PC-9 (cell line): Measurements from ENCODE around the gene WSCD1. TPM values are rescaled to one million over a fixed set of nuclear protein-coding genes. Genes with fewer than 3 reads are reported as not detected.

Experiments
- BruUV-seq: library from RNA; stranded (reverse); fragments of 400-500 nt; replicated peaks from 2 replicates; lab custom pipeline; 2021; lab: Mats Ljungman, UMichigan
- CTCF ChIA-PET: fragments of 300-600 bp; sonication (Branson Sonifier 250); formaldehyde crosslinking; loops from one replicate; lab custom pipeline; 2022; ENCODE audit warnings: antibody characterized with exemption; lab: Charles Lee
- POLR2A ChIA-PET: fragments of 300-600 bp; sonication (Branson Sonifier 250); formaldehyde crosslinking; loops from one replicate; lab custom pipeline; 2022; ENCODE audit warnings: antibody characterized with exemption; ENCODE audit not compliant: unreplicated experiment; lab: Charles Lee
- DNase-seq, 2 experiments: peaks; one replicate each; pipeline versions ENCODE4 v3.0.0 to v3.0.0-alpha.2; 2015 to 2022; ENCODE audit warnings: mixed read lengths in 1 of 2
- H2AFZ ChIP-seq: fragments of 200-600 bp; sonication (generic); 2 replicates; pipeline ENCODE4 v1.8.1; 2017; ENCODE audit warnings: antibody characterized with exemption
- H3F3A ChIP-seq: fragments of 200-600 bp; sonication (generic); 2 replicates; pipeline ENCODE4 v1.8.1; 2017; ENCODE audit warnings: antibody characterized with exemption, mild to moderate bottlenecking, low read depth; ENCODE audit not compliant: insufficient read depth
- H3K27ac ChIP-seq: fragments of 200-600 bp; sonication (generic); 2 replicates; pipeline ENCODE4 v1.6.1; 2016; ENCODE audit warnings: mixed run types
- H3K27me3 ChIP-seq: fragments of 200-600 bp; sonication (generic); 2 replicates; pipeline ENCODE4 v1.6.1; 2016; ENCODE audit warnings: low read depth, mixed run types; ENCODE audit not compliant: insufficient read depth
- H3K36me3 ChIP-seq: fragments of 200-600 bp; sonication (generic); 2 replicates; pipeline ENCODE4 v1.6.1; 2016; ENCODE audit warnings: low read depth, mixed run types
- H3K4me1 ChIP-seq: fragments of 200-600 bp; sonication (generic); replicated peaks from 2 replicates; pipeline ENCODE4 v1.6.1; 2016; ENCODE audit warnings: mixed run types; ENCODE audit not compliant: insufficient read depth
- H3K4me2 ChIP-seq: fragments of 200-600 bp; sonication (generic); 2 replicates; pipeline ENCODE4 v1.6.1; 2017; ENCODE audit warnings: mixed run types
- H3K4me3 ChIP-seq: fragments of 200-600 bp; sonication (generic); 2 replicates; pipeline ENCODE4 v1.6.1; 2016; ENCODE audit warnings: mixed run types
- H3K79me2 ChIP-seq: fragments of 200-600 bp; sonication (generic); 2 replicates; pipeline ENCODE4 v1.6.1; 2017; ENCODE audit warnings: low read depth, mixed run types
- H3K9me2 ChIP-seq: fragments of 200-600 bp; sonication (generic); 2 replicates; pipeline ENCODE4 v1.8.1; 2017; ENCODE audit warnings: mild to moderate bottlenecking; ENCODE audit not compliant: insufficient read depth
- H3K9me3 ChIP-seq: fragments of 200-600 bp; sonication (generic); 2 replicates; pipeline ENCODE4 v1.8.1; 2016; ENCODE audit warnings: low read depth; ENCODE audit not compliant: insufficient read depth
- H4K20me1 ChIP-seq: fragments of 200-600 bp; sonication (generic); 2 replicates; pipeline ENCODE4 v1.8.1; 2017; ENCODE audit not compliant: insufficient read depth
- EZH2 ChIP-seq: fragments of 200-600 bp; sonication (generic); IDR thresholded peaks from 2 replicates; pipeline ENCODE4 v1.8.0; 2017; ENCODE audit warnings: antibody characterized with exemption, low read depth
- intact Hi-C: fragments of 100-400 bp; cut with micrococcal nuclease; formaldehyde crosslinking; loops from one replicate; pipeline ENCODE4 v1.10.0; 2022; ENCODE audit not compliant: unreplicated experiment
- total RNA-seq: library from RNA; stranded (reverse); gene quantifications from 2 replicates; pipeline ENCODE4 v1.2.3, GENCODE V29; 2021
- TF ChIP-seq, protein P1 (sequence below): fragments of 200-600 bp; sonication (generic); conservative IDR thresholded peaks from 2 replicates; pipeline ENCODE4 v1.6.1; 2017; ENCODE audit warnings: mixed run types, antibody characterized with exemption, mild to moderate bottlenecking, moderate library complexity

WSCD1 gene
- total RNA-seq, 1 experiment from 2014 or later: not detected

DNA sequence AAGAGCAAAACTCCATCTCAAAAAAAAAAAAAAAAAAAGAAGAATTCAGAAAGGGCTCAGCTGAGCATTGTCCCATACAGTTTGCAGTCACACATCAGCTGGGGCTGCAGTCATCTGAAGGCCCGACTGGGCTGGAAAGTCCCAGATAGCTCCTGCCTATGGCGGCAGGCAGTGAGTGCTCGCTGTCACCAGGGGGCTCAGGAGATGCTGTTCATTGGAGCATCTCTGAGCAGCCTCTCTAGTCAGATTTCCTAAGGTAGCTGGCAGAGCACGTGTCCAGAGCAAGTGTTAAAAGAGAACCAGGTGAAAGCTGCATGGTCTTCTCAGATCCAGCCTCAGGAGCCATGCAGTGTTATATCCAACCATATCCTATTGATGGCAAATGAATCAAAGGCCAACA, 75.8 kb downstream of the WSCD1 start:
- CTCF ChIA-PET: no interaction called here
- BruUV-seq: no TSS peak

DNA sequence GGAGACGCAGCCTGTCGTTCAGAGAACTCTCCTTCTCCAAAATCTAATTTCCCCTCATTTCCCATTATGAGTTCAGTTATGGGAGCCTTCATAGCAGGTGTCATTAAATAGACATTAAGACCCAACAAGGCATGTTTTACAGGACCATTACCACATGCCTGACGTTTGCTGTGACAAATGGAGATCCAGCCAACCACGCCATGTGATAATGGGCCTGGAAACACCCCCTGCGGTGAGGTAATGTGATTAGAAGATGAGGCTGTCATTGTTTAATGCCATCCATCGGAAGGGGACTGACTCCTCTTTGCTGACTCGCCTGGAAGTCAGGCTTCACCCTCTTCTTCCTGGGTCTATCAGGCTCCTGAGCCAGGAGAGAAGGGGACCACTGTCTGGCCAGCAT, 76.9 kb downstream of the WSCD1 start:
- BruUV-seq: no TSS peak
- Histone ChIP-seq H3K9me2 (no peaks in the 10 kb centered on the region), H3K4me3 (no peak overlapping the region), H3K79me2 (no peaks in the 10 kb centered on the region), H3F3A (no peaks in the 10 kb centered on the region), H3K4me1 (no peaks in the 10 kb centered on the region), H3K27me3 (peaks cover 40% of the 10 kb centered on the region), H3K27ac (no peak overlapping the region), H3K9me3 (no peaks in the 10 kb centered on the region), H2AFZ (no peak overlapping the region), H4K20me1 (no peaks in the 10 kb centered on the region), H3K4me2 (no peak overlapping the region), H3K36me3 (no peaks in the 10 kb centered on the region)
- intact Hi-C loops: no loop called here
- no peak for TF ChIP-seq EZH2
- TF ChIP-seq, protein P1, sequence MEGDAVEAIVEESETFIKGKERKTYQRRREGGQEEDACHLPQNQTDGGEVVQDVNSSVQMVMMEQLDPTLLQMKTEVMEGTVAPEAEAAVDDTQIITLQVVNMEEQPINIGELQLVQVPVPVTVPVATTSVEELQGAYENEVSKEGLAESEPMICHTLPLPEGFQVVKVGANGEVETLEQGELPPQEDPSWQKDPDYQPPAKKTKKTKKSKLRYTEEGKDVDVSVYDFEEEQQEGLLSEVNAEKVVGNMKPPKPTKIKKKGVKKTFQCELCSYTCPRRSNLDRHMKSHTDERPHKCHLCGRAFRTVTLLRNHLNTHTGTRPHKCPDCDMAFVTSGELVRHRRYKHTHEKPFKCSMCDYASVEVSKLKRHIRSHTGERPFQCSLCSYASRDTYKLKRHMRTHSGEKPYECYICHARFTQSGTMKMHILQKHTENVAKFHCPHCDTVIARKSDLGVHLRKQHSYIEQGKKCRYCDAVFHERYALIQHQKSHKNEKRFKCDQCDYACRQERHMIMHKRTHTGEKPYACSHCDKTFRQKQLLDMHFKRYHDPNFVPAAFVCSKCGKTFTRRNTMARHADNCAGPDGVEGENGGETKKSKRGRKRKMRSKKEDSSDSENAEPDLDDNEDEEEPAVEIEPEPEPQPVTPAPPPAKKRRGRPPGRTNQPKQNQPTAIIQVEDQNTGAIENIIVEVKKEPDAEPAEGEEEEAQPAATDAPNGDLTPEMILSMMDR: no peak
- POLR2A ChIA-PET: no interaction called here
- CTCF ChIA-PET: no interaction called here
- DNase-seq: no peak

More for the DNA sequence above, 75.8 kb downstream of the WSCD1 start:
- Histone ChIP-seq H3F3A (no peaks in the 10 kb centered on the region), H3K9me3 (no peaks in the 10 kb centered on the region), H2AFZ (no peak overlapping the region), H3K27me3 (peaks cover 42% of the 10 kb centered on the region), H3K4me3 (no peak overlapping the region), H3K4me2 (no peak overlapping the region), H3K27ac (no peak overlapping the region), H4K20me1 (no peaks in the 10 kb centered on the region; the same call in 1 of the 2 replicates), H3K79me2 (no peaks in the 10 kb centered on the region), H3K9me2 (no peaks in the 10 kb centered on the region), H3K4me1 (no peaks in the 10 kb centered on the region), H3K36me3 (no peaks in the 10 kb centered on the region)
- POLR2A ChIA-PET: no interaction called here
- DNase-seq: no peak
- intact Hi-C loops: no loop called here
- no peak for TF ChIP-seq EZH2
- TF ChIP-seq, protein P1: no peak

DNA sequence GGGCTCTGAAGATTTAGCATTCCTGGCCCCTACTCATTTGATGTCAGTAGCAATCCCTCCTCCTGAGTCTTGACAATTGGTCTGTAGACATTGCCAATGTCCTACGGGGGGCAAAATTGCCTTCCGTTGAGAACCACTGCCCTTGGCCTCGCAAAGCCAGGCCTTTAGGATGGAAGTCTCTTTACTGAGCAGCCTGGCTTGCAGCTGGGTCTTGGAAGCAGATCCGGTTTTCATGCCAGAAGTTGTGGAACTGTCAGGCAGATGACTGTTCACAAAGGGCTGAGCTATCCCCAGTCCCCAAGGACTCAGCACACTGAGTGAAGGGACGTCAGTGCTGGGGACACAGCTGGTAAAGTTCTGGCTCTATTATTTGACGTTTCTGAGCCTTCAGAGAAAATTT, 83.2 kb downstream of the WSCD1 start:
- Histone ChIP-seq H2AFZ (no peak overlapping the region), H3K27ac (no peak overlapping the region), H3K4me1 (no peaks in the 10 kb centered on the region), H3K79me2 (no peaks in the 10 kb centered on the region), H3K9me3 (no peaks in the 10 kb centered on the region), H3K36me3 (no peaks in the 10 kb centered on the region), H3F3A (no peaks in the 10 kb centered on the region), H3K4me2 (no peak overlapping the region), H4K20me1 (no peaks in the 10 kb centered on the region), H3K4me3 (no peak overlapping the region), H3K9me2 (no peaks in the 10 kb centered on the region), H3K27me3 (peaks cover 75% of the 10 kb centered on the region)
- intact Hi-C loops: no loop called here
- BruUV-seq: no TSS peak
- DNase-seq: no peak
- no peak for TF ChIP-seq EZH2
- TF ChIP-seq, protein P1: no peak
- ChIA-PET POLR2A (no interaction called here), CTCF (no interaction called here)
